ENCODE data around the gene CWF19L2.

The CWF19L2 gene

DNA sequence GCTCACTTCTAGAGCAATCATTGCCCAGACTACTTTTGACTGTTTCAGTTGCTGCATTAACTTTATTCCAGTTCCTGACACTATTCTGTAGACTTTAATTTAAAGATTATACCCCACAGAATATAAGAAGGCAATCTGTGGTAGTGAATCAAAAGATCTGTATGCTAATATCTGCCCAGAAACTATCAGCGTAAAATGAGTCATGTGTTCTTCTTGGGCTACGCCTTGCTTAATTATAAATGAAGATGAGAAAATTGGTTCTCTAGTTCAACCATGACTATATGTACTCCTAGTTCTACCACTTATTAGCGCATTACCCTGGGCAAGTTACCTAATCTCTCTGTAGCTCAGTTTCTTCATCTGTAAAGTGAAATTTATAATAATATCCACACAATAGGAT lies 128.5 kb downstream of the CWF19L2 start:
- no peak overlapping the region for H3K27ac ChIP-seq

DNA sequence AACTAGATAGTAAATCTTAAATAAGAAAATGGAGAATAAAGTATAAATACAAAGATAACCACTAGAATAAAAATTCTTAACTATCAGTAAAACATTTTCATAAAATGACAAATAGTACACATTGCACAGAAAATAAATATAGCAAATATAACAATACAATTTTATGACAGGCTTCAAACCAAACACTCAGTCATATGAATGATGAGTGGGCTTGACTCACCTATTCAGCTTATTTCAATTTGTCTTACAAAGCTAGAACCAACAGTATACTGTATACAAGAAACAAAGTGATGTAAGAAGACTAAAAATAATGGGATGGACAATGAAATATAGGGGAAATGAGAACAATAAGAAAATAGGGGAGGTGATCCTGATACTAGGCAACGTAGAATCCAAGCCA lies 141.2 kb downstream of the CWF19L2 start:
- no peak for DNase-seq (ENCODE audit: low read depth, low spot score)
- H3K27ac ChIP-seq, result no peak overlapping the region

More for the DNA sequence above, 128.5 kb downstream of the CWF19L2 start:
- DNase-seq (ENCODE audit: low read depth, low spot score), result no peak

GRCh38 chr11:107307991-107308390 lies 149.6 kb downstream of the CWF19L2 start:
- no peak overlapping the region for H3K27ac ChIP-seq
- DNase-seq (ENCODE audit: low read depth, low spot score), result no peak

DNA sequence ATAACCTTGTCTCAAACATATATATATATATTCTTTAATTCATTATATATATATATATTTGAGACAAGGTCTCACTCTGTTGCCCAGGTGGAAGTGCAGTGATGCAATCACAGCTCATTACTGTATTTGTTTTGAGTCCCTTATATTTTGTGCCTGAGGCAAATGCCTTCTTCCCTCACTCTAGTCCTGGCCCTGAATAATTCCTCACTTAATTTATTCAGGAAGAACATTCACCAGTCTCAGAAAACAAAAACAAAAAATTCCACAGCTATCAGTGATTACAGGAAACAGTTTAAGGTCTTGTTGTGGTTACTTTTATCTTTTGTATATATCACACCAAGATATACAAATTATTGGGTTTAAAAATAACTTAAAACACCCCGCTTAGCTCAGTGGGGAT lies 155.7 kb downstream of the CWF19L2 start:
- no peak for DNase-seq (ENCODE audit: low read depth, low spot score)

GRCh38 chr11:107293677-107294344 lies 163.8 kb downstream of the CWF19L2 start:
- no peak overlapping the region for H3K27ac ChIP-seq
- DNase-seq (ENCODE audit: low read depth, low spot score), result no peak

More for the DNA sequence above, 155.7 kb downstream of the CWF19L2 start:
- H3K27ac ChIP-seq, result no peak overlapping the region

GRCh38 chr11:107282195-107282594 lies 175.4 kb downstream of the CWF19L2 start:
- H3K27ac ChIP-seq, result no peak overlapping the region
- DNase-seq (ENCODE audit: low read depth, low spot score), result no peak

All from epithelial cell of prostate (primary cell).